Gastrocnemius medialis (tissue), 4 donors: ENCODE data around the gene GPBAR1. TPM values are rescaled to one million over a fixed set of nuclear protein-coding genes. Genes with fewer than 3 reads are reported as not detected.

Experiments
- ATAC-seq, 2 donors: fragments of 150-250 bp; one replicate each; pipeline ENCODE4 v1.9.1; 2016
- DNase-seq, 2 donors: peaks; one replicate each; pipeline ENCODE4 v3.0.0-alpha.2; 2019
- H3K27ac ChIP-seq, 4 donors: fragments of 200-600 bp; sonication (generic); 1 replicate in 1 of 4; 2 replicates in 3 of 4; pipeline ENCODE4 v1.5.1; 2016 to 2018; ENCODE audit warnings: mild to moderate bottlenecking in 2 of 4, moderate library complexity in 1 of 4
- H3K27me3 ChIP-seq, 3 donors: fragments of 200-600 bp; sonication (generic) in 2 of 3; 1 replicate in 1 of 3; 2 replicates in 2 of 3; pipeline versions ENCODE4 v1.5.1 to v1.6.0; 2016 to 2019; ENCODE audit warnings: mild to moderate bottlenecking in 1 of 3, moderate library complexity in 1 of 3
- H3K36me3 ChIP-seq, 2 donors: fragments of 200-600 bp; sonication (generic) in 1 of 2; one replicate each; pipeline ENCODE4 v1.5.1; 2017 to 2018
- H3K4me1 ChIP-seq, 2 donors: fragments of 200-600 bp; sonication (generic) in 1 of 2; one replicate each; pipeline ENCODE4 v1.5.1; 2016 to 2017; ENCODE audit warnings: mild to moderate bottlenecking in 2 of 2
- H3K4me3 ChIP-seq, 4 donors: fragments of 200-600 bp; sonication (generic) in 3 of 4; 1 replicate in 1 of 4; 2 replicates in 3 of 4; pipeline ENCODE4 v1.5.1; 2016 to 2019; ENCODE audit warnings: mild to moderate bottlenecking in 2 of 4
- H3K9me3 ChIP-seq, 3 donors: fragments of 200-600 bp; sonication (generic) in 2 of 3; 1 replicate in 1 of 3; 2 replicates in 2 of 3; pipeline ENCODE4 v1.5.1; 2016 to 2019
- POLR2A ChIP-seq, 2 donors: fragments of 450-650 bp; IDR thresholded peaks; one replicate each; pipeline ENCODE4 v1.6.1; 2017; ENCODE audit warnings: antibody characterized with exemption in 2 of 2, mild to moderate bottlenecking in 2 of 2, moderate library complexity in 2 of 2
- in situ Hi-C, 4 donors: fragments of 200-750 bp; cut with MboI; loops; one replicate each; pipeline versions ENCODE4 v1.15.0 to v1.8.0; 2017; ENCODE audit warnings: low sequenced_read_pairs in 4 of 4
- intact Hi-C: fragments of 100-400 bp; cut with DNase I; formaldehyde crosslinking; loops from one replicate; pipeline ENCODE4 v1.15.1; 2023; ENCODE audit warnings: low total_unique reads
- total RNA-seq, 4 donors: library from RNA; depleted of rRNA; stranded (reverse); fragments of >200 nt; gene quantifications; one replicate each; pipeline versions ENCODE4 v1.1.0 to v1.2.3, GENCODE V29; 2016
- TF ChIP-seq, protein P1 (sequence below), 5 experiments: fragments of 450-650 bp in 3 of 5; fragments of 200-600 bp in 2 of 5; sonication (generic) in 2 of 5; IDR thresholded peaks in 4 of 5; conservative IDR thresholded peaks in 1 of 5; 1 replicate in 4 of 5; 2 replicates in 1 of 5; pipeline ENCODE4 v1.5.1; 2016 to 2019; ENCODE audit warnings: antibody characterized with exemption in 5 of 5, mild to moderate bottlenecking in 3 of 5, moderate library complexity in 3 of 5

GPBAR1 gene
- total RNA-seq, 4 donors from 2014 or later, result 0.93 TPM; not detected in 3

GRCh38 chr2:218223046-218223445 is 37.8 kb upstream of the GPBAR1 start:
- ATAC-seq, result no peak
- peak overlapping the region; percentile 96 to 99 (median 97) for H3K27ac ChIP-seq

GRCh38 chr2:218224186-218224585 is 36.6 kb upstream of the GPBAR1 start:
- H3K4me1 ChIP-seq, result peaks cover 63 to 70% of the 10 kb centered on the region in 2 donors
- no peak overlapping the region for H3K4me3 ChIP-seq
- DNase-seq (no peak), ATAC-seq (no peak)
- peaks cover 0 to 32% of the 10 kb centered on the region in 2 donors for H3K36me3 ChIP-seq
- intact Hi-C loops (no loop called here), in situ Hi-C loops (no loop called here)
- H3K27ac ChIP-seq, result peak overlapping the region; percentile 21 to 99 (median 96)
- H3K27me3 ChIP-seq, result no peaks in the 10 kb centered on the region
- TF ChIP-seq, protein P1, sequence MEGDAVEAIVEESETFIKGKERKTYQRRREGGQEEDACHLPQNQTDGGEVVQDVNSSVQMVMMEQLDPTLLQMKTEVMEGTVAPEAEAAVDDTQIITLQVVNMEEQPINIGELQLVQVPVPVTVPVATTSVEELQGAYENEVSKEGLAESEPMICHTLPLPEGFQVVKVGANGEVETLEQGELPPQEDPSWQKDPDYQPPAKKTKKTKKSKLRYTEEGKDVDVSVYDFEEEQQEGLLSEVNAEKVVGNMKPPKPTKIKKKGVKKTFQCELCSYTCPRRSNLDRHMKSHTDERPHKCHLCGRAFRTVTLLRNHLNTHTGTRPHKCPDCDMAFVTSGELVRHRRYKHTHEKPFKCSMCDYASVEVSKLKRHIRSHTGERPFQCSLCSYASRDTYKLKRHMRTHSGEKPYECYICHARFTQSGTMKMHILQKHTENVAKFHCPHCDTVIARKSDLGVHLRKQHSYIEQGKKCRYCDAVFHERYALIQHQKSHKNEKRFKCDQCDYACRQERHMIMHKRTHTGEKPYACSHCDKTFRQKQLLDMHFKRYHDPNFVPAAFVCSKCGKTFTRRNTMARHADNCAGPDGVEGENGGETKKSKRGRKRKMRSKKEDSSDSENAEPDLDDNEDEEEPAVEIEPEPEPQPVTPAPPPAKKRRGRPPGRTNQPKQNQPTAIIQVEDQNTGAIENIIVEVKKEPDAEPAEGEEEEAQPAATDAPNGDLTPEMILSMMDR (IDR thresholded peaks at IDR 0.05 in 4 of 5, conservative IDR thresholded peaks at IDR 0.05 in 1 of 5), result no peak
- no peak for TF ChIP-seq POLR2A (IDR thresholded peaks at IDR 0.05)
- no peaks in the 10 kb centered on the region for H3K9me3 ChIP-seq

More at GRCh38 chr2:218223046-218223445, 37.8 kb upstream of the GPBAR1 start:
- no peak for DNase-seq
- TF ChIP-seq, protein P1 (IDR thresholded peaks at IDR 0.05 in 4 of 5, conservative IDR thresholded peaks at IDR 0.05 in 1 of 5), result no peak
- no peak for TF ChIP-seq POLR2A (IDR thresholded peaks at IDR 0.05)
- Histone ChIP-seq H3K4me3 (no peak overlapping the region), H3K9me3 (no peaks in the 10 kb centered on the region), H3K36me3 (peaks cover 0 to 29% of the 10 kb centered on the region in 2 donors), H3K27me3 (no peaks in the 10 kb centered on the region), H3K4me1 (peaks cover 66 to 73% of the 10 kb centered on the region in 2 donors)
- in situ Hi-C loops, result no loop called here
- intact Hi-C loops, result no loop called here

DNA sequence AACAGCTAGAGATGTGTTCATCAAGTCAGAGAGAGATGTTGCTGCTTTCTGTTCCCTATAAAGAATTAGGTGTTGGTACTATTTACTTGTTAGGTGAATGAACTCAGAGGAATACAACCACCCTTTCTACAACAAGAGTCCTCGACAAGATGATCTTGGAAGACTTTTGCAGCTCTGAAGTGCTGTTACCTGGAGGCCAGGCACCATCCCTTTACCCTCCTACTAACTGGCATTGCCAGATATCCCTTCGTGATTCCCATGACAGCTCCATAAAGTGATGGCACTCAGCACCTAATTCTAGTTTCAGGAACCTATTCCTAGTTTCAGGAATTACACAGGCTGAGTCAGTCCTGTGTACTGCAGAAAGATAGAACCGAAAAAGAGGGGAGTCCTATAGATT is 33.9 kb upstream of the GPBAR1 start:
- TF ChIP-seq, protein P1 (IDR thresholded peaks at IDR 0.05 in 4 of 5, conservative IDR thresholded peaks at IDR 0.05 in 1 of 5), result no peak
- no peak for TF ChIP-seq POLR2A (IDR thresholded peaks at IDR 0.05)
- Histone ChIP-seq H3K4me1 (peaks cover 42 to 50% of the 10 kb centered on the region in 2 donors), H3K27ac (no peak overlapping the region), H3K4me3 (no peak overlapping the region), H3K9me3 (no peaks in the 10 kb centered on the region), H3K27me3 (no peaks in the 10 kb centered on the region), H3K36me3 (peaks cover 2 to 59% of the 10 kb centered on the region in 2 donors)
- no peak for DNase-seq
- in situ Hi-C loops, result no loop called here
- intact Hi-C loops, result no loop called here
- no peak for ATAC-seq

DNA sequence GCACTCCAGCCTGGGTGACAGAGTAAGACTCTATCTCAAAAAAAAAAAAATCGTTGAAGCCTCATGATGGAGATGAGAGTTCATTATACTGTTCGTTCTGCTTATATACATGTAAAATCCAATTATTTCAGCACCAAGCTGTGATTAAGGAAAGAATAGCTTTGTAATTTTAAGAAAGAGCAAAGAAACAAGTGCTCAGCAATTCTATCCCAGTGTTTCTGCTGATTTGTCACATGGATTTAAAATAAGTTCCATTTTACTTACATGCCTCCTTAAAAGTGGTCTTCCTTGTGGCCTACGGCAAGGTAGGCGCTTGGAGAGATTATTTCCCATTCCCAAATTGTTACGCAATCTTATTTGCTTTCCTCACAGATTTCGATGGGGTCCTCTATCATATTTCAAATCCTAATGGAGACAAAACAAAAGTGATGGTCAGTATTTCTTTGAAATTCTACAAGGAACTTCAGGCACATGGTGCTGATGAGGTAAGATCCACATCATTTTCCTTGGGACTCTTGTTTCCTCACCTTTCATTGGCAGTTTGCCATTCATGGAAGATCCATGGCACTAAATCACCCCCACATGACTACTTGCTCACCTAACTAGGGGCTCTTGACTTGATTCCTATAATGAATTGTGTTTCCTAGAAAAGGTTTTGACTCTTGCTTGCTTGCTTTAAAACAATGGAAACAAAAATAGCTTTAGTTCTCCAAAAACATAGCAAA is 32.3 kb upstream of the GPBAR1 start:
- no peak for DNase-seq
- H3K4me3 ChIP-seq, result no peak overlapping the region
- no peaks in the 10 kb centered on the region for H3K9me3 ChIP-seq
- no peaks in the 10 kb centered on the region for H3K27me3 ChIP-seq
- no peak for ATAC-seq
- peaks cover 26 to 34% of the 10 kb centered on the region in 2 donors for H3K4me1 ChIP-seq
- H3K27ac ChIP-seq, result peak overlapping the region; percentile 39 to 48 (median 46)
- TF ChIP-seq, protein P1 (IDR thresholded peaks at IDR 0.05 in 4 of 5, conservative IDR thresholded peaks at IDR 0.05 in 1 of 5), result no peak
- no peak for TF ChIP-seq POLR2A (IDR thresholded peaks at IDR 0.05)
- peaks cover 2 to 64% of the 10 kb centered on the region in 2 donors for H3K36me3 ChIP-seq
- in situ Hi-C loops (no loop called here), intact Hi-C loops (no loop called here)
